ENCODE data around the gene TNFRSF6B. TPM values are rescaled to one million over a fixed set of nuclear protein-coding genes. Genes with fewer than 3 reads are reported as not detected.
A peak's percentile ranks its signal among the peaks of the same experiment; 100 is the strongest.

The TNFRSF6B gene
- total and polyA plus RNA-seq, 2 donors (not counting 1 experiment from before 2014, with no cell fraction given) = 3.8 to 35.2 TPM

DNA sequence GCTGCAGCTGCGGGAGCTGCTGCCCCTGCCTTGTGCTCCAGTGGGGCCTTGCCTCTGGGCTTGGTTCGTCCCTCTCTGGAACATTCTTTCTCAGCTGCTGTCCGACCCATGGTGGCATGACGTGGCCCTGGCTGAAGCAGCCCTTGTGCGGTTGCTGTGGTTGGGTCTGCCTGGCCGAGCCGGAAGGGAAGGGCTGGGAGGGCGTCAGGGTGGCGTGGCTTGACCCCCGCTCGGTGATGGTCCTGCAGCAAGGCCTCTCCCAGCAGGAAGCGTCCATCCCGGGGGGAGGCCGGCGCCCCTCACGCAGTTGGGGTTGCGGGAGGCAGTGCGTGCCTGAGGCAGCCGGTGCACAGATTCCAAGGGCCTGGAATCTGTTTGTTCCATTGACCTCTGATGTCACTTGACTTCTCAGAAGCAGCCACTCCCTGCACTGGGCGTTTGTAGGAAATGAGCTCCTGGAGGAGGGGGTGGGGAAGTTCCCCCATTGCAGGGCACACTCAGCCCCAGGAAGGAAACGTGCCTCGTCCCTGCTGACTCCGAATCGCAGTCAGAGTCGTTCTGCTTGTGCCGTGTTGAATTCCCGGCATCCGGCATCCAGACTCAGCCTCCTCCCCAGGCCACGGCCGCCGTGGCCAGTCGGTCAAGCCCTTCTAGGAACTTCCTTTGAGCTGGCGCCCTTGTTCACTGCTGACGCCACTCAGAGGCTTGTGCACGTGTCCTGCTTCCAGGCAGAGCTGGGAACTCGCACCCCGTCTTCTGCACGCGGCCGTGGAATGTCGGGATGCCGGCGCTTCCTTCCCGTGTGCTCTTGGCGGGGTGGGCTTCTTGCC lies 9.7 kb upstream of the TNFRSF6B start:
- Histone ChIP-seq H3K36me3 (ENCODE audit: control insufficient read depth, insufficient read depth, low read length) (peaks cover 25% of the 10 kb centered on the region), H3K9me3 (ENCODE audit: control insufficient read depth, insufficient read depth, low read depth, low read length) (no peaks in the 10 kb centered on the region), H3K9ac (ENCODE audit: insufficient read depth, low read length) (peak overlapping the region; percentile 69), H3K27ac (ENCODE audit: insufficient read depth, low read length) (peak overlapping the region; percentile 98), H3K4me1 (ENCODE audit: control insufficient read depth, extremely low read depth, insufficient read depth, low read length) (peaks cover 35% of the 10 kb centered on the region), H2AFZ (ENCODE audit: low read length) (no peak overlapping the region), H3K79me2 (ENCODE audit: control insufficient read depth, insufficient read depth, low read length) (peaks cover 2% of the 10 kb centered on the region), H3K27me3 (ENCODE audit: control insufficient read depth, insufficient read depth, low read length) (no peaks in the 10 kb centered on the region), H3K4me3 (replicated peaks in 1 of 4; ENCODE audit: control extremely low read depth in 1 of 4, insufficient read depth in 1 of 4, low read depth in 3 of 4, low read length in 4 of 4) (no peak overlapping the region), H4K20me1 (ENCODE audit: control insufficient read depth, extremely low read depth, insufficient read depth, low read length) (no peaks in the 10 kb centered on the region), H3K4me2 (ENCODE audit: extremely low read depth, insufficient read depth, low read length) (no peak overlapping the region)
- peak; percentile 83 to 84 for DNase-seq (ENCODE audit: low read depth in 2 of 2)
- TF ChIP-seq, protein P1, sequence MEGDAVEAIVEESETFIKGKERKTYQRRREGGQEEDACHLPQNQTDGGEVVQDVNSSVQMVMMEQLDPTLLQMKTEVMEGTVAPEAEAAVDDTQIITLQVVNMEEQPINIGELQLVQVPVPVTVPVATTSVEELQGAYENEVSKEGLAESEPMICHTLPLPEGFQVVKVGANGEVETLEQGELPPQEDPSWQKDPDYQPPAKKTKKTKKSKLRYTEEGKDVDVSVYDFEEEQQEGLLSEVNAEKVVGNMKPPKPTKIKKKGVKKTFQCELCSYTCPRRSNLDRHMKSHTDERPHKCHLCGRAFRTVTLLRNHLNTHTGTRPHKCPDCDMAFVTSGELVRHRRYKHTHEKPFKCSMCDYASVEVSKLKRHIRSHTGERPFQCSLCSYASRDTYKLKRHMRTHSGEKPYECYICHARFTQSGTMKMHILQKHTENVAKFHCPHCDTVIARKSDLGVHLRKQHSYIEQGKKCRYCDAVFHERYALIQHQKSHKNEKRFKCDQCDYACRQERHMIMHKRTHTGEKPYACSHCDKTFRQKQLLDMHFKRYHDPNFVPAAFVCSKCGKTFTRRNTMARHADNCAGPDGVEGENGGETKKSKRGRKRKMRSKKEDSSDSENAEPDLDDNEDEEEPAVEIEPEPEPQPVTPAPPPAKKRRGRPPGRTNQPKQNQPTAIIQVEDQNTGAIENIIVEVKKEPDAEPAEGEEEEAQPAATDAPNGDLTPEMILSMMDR (conservative IDR thresholded peaks at IDR 0.05 in 1 of 2, IDR thresholded peaks at IDR 0.05 in 1 of 2; ENCODE audit: low read depth in 1 of 2, low read length in 2 of 2) = no peak
- TF ChIP-seq EZH2 (IDR thresholded peaks at IDR 0.05; ENCODE audit: low read length, missing control alignments) = no peak

DNA sequence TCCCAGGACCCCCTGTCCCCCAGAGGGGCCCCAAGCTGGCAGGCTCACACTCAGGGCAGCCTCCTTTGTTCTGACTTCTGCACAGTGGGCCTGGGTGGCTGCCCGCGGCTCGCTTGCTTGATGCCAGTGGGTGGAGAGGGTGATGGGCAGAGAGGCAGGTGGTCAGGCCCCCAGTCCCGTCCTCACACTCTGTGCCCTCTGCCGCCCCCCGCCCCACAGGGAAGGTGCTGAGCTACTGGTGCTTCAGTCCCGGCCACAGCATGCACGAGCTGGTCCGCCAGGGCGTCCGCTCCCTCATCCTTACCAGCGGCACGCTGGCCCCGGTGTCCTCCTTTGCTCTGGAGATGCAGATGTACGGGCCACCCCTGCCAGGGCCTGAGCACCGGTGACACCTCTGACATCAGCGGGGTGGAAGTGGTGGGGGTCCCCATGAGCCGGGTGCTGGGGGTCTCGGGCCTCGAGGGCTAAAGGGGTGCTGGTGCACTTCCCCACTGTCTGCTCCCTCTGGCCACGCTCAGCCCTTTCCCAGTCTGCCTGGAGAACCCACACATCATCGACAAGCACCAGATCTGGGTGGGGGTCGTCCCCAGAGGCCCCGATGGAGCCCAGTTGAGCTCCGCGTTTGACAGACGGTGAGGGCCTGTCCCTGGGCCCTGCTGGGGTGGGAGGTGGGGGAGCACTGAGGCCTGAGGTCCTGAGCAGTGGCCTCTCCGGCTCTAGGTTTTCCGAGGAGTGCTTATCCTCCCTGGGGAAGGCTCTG lies 8.9 kb upstream of the TNFRSF6B start:
- Histone ChIP-seq H3K9ac (ENCODE audit: insufficient read depth, low read length) (peak overlapping the region; percentile 69), H3K36me3 (ENCODE audit: control insufficient read depth, insufficient read depth, low read length) (peaks cover 26% of the 10 kb centered on the region), H3K27me3 (ENCODE audit: control insufficient read depth, insufficient read depth, low read length) (no peaks in the 10 kb centered on the region), H3K27ac (ENCODE audit: insufficient read depth, low read length) (peak overlapping the region; percentile 98), H2AFZ (ENCODE audit: low read length) (no peak overlapping the region), H4K20me1 (ENCODE audit: control insufficient read depth, extremely low read depth, insufficient read depth, low read length) (no peaks in the 10 kb centered on the region), H3K4me1 (ENCODE audit: control insufficient read depth, extremely low read depth, insufficient read depth, low read length) (peaks cover 33% of the 10 kb centered on the region), H3K9me3 (ENCODE audit: control insufficient read depth, insufficient read depth, low read depth, low read length) (no peaks in the 10 kb centered on the region), H3K79me2 (ENCODE audit: control insufficient read depth, insufficient read depth, low read length) (peaks cover 2% of the 10 kb centered on the region), H3K4me2 (ENCODE audit: extremely low read depth, insufficient read depth, low read length) (no peak overlapping the region), H3K4me3 (replicated peaks in 1 of 4; ENCODE audit: control extremely low read depth in 1 of 4, insufficient read depth in 1 of 4, low read depth in 3 of 4, low read length in 4 of 4) (no peak overlapping the region)
- DNase-seq (ENCODE audit: low read depth in 2 of 2) = no peak
- TF ChIP-seq EZH2 (IDR thresholded peaks at IDR 0.05; ENCODE audit: low read length, missing control alignments) = no peak
- TF ChIP-seq, protein P1 (conservative IDR thresholded peaks at IDR 0.05 in 1 of 2, IDR thresholded peaks at IDR 0.05 in 1 of 2; ENCODE audit: low read depth in 1 of 2, low read length in 2 of 2) = no peak

Measured in fibroblast of lung (primary cell).